Neutrophil (primary cell): ENCODE data around the gene CD99.
"Not testable (repeated sequence)": the region's sequence is repeated elsewhere in the genome, so short reads cannot be mapped to it uniquely, and the experiment has no call there.

Experiments
- H3K27ac ChIP-seq: fragments of 200-600 bp; sonication (generic); 2 replicates; pipeline ENCODE4 v1.5.1; 2016; ENCODE audit warnings: mild to moderate bottlenecking, moderate library complexity
- H3K27me3 ChIP-seq: fragments of 200-600 bp; sonication (generic); 2 replicates; pipeline ENCODE4 v1.6.0; 2016; ENCODE audit warnings: mild to moderate bottlenecking
- H3K36me3 ChIP-seq: fragments of 200-600 bp; sonication (generic); 2 replicates; pipeline ENCODE4 v1.5.1; 2017
- H3K4me1 ChIP-seq, 2 experiments: fragments of 200-600 bp in 1 of 2; sonication (generic) in 1 of 2; 1 replicate in 1 of 2; 2 replicates in 1 of 2; pipeline versions ENCODE4 v1.5.1 to v1.6.1; 2013 to 2016; ENCODE audit warnings: low read depth in 1 of 2, low read length in 1 of 2, mild to moderate bottlenecking in 1 of 2, moderate library complexity in 1 of 2; ENCODE audit not compliant: control insufficient read depth in 1 of 2, insufficient read depth in 1 of 2
- H3K4me3 ChIP-seq, 2 experiments: fragments of 200-600 bp in 1 of 2; sonication (generic) in 1 of 2; 1 replicate in 1 of 2; 2 replicates in 1 of 2; pipeline ENCODE4 v1.5.1; 2013 to 2016; ENCODE audit warnings: low read depth in 1 of 2, low read length in 1 of 2, mild to moderate bottlenecking in 1 of 2, moderate library complexity in 1 of 2
- H3K9me3 ChIP-seq: fragments of 200-600 bp; sonication (generic); 2 replicates; pipeline ENCODE4 v1.5.1; 2016
- TF ChIP-seq, protein P1 (sequence below): fragments of 200-600 bp; sonication (generic); IDR thresholded peaks from 2 replicates; pipeline ENCODE4 v1.5.1; 2016; ENCODE audit warnings: antibody characterized with exemption

CD99 gene

DNA sequence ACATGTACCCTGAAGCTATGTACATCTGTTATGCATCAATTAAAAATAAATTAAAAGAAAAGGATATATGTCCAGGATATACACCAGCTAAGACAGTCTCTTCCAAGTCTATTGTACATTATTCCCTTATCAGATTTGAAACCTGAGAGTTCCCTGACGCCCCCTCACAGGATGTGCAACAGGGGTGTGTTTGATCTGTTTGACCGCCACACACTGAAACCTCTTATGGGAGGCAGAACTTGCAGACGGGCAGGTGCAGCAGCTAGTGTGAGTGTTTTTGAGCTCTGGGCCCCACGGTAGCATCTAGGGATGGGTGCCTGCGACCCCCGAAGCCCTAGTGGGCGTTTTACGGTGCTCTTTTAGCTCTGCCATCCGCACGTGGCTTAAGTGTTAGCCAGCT, 65.5 kb downstream of the CD99 start:
- Histone ChIP-seq H3K27me3 (no peaks in the 10 kb centered on the region), H3K27ac (no peak overlapping the region), H3K9me3 (no peaks in the 10 kb centered on the region), H3K36me3 (no peaks in the 10 kb centered on the region), H3K4me1 (no peaks in the 10 kb centered on the region), H3K4me3 (no peak overlapping the region)
- TF ChIP-seq, protein P1, sequence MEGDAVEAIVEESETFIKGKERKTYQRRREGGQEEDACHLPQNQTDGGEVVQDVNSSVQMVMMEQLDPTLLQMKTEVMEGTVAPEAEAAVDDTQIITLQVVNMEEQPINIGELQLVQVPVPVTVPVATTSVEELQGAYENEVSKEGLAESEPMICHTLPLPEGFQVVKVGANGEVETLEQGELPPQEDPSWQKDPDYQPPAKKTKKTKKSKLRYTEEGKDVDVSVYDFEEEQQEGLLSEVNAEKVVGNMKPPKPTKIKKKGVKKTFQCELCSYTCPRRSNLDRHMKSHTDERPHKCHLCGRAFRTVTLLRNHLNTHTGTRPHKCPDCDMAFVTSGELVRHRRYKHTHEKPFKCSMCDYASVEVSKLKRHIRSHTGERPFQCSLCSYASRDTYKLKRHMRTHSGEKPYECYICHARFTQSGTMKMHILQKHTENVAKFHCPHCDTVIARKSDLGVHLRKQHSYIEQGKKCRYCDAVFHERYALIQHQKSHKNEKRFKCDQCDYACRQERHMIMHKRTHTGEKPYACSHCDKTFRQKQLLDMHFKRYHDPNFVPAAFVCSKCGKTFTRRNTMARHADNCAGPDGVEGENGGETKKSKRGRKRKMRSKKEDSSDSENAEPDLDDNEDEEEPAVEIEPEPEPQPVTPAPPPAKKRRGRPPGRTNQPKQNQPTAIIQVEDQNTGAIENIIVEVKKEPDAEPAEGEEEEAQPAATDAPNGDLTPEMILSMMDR, result no peak

DNA sequence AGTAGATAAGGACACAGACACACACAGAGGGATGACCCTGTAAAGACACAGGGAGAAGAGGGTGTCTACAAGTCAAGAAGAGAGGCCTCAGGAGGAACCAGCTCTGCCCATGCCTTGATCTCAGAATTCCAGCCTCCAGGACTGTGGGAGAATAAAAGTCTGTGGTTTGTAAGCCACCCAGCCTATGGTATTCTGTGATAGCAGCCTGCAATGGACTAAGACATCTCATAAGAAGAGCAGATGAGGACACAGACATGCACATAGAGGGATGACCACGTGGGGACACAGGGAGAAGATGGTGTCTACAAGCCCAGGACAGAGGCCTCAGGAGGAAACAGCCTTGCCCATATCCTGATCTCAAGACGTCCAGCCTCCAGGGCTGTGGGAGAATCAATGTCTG, 70.2 kb downstream of the CD99 start:
- Histone ChIP-seq H3K36me3 (no peaks in the 10 kb centered on the region), H3K4me1 (no peaks in the 10 kb centered on the region), H3K27ac (no peak overlapping the region), H3K4me3 (no peak overlapping the region), H3K9me3 (no peaks in the 10 kb centered on the region), H3K27me3 (no peaks in the 10 kb centered on the region)
- TF ChIP-seq, protein P1, result no peak

- not testable (repeated sequence) for H3K27me3 ChIP-seq, H3K27ac ChIP-seq, H3K4me3 ChIP-seq, H3K4me1 ChIP-seq, H3K9me3 ChIP-seq, H3K36me3 ChIP-seq
Measured at GRCh38 chrX:2762671-2763070, 71.6 kb downstream of the CD99 start.

- H3K27ac ChIP-seq, H3K4me1 ChIP-seq, H3K4me3 ChIP-seq, H3K9me3 ChIP-seq, H3K27me3 ChIP-seq, H3K36me3 ChIP-seq: not testable (repeated sequence)
Measured at GRCh38 chrX:2764766-2765548, 73.9 kb downstream of the CD99 start.

- no peak overlapping the region for H3K4me3 ChIP-seq
- TF ChIP-seq, protein P1, result no peak
- no peaks in the 10 kb centered on the region for H3K27me3 ChIP-seq
Measured at GRCh38 chrX:2765549-2765830, 74.4 kb downstream of the CD99 start.

GRCh38 chrX:2766906-2767305, 75.8 kb downstream of the CD99 start:
- no peak overlapping the region for H3K27ac ChIP-seq
- H3K9me3 ChIP-seq, result no peaks in the 10 kb centered on the region
- H3K36me3 ChIP-seq, result no peaks in the 10 kb centered on the region
- TF ChIP-seq, protein P1, result no peak
- no peaks in the 10 kb centered on the region for H3K27me3 ChIP-seq
- H3K4me1 ChIP-seq, result no peaks in the 10 kb centered on the region
- no peak overlapping the region for H3K4me3 ChIP-seq

More at GRCh38 chrX:2765549-2765830, 74.4 kb downstream of the CD99 start:
- Histone ChIP-seq H3K27ac (no peak overlapping the region), H3K9me3 (no peaks in the 10 kb centered on the region), H3K4me1 (no peaks in the 10 kb centered on the region), H3K36me3 (no peaks in the 10 kb centered on the region)
